HG03175 (cell line): Measurements from ENCODE around the gene CDHR2.
"Not testable (repeated sequence)": the region's sequence is repeated elsewhere in the genome, so short reads cannot be mapped to it uniquely, and the experiment has no call there.

Experiments
- ATAC-seq: cut with Tn5 transposase; IDR thresholded peaks from one replicate; pipeline ENCODE4 v1.9.1; 2021; ENCODE audit warnings: mild to moderate bottlenecking, moderate library complexity; ENCODE audit not compliant: unreplicated experiment

Gene CDHR2

DNA sequence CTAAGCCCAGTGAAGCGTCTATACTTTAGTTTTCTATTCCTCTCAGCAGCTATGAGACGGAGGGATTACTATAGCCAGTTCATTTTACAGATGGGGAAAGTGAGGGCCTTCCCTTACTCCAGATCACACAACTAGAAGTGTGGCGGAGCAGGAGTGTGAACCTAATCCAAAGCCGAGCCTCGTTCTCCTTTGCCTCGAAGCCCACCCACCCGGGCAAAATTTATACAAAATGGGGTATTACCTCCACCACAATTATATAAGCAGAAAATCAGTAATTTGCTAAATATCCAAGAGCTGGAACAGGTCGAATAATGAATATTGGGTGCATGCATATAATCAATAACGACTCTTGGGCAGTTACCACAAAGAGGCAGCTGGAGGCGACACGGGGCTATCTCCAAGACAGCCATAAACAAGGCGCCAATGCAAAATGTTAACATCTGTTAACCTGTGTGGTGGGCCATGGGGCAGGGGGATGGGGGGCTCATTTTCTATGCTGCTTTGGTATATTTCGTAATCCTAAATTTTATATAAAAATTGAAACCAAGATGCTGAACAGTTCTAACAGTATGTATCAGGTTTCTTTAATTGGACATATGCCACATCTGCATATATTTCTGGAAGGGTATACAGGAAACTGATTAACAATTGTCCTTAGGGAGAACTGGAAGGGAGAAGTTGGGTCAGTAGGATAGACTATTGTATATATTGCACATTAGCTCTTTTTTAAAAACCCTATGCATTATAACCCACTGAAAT is 10.7 kb upstream of the CDHR2 start:
- no peak for ATAC-seq

DNA sequence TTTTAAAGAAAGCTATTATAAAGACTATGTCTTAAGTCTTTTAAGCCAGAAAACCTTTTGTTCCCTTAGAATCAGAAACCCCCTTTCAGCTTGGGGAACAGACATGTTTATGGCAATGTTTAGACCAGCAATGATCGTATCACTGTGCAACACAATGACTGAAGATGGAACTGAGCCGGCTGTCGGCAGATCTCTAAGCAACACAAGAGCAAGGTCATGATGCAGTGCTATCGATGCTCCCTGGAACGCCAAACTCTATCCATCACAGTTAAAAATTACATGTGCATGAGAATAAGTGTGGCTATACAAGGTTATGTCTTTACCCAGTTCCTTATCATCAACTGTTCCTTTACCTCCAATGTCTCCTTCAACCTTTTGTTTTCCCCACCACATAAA is 10.2 kb upstream of the CDHR2 start:
- no peak for ATAC-seq

- ATAC-seq = no peak
Measured at GRCh38 chr5:176540476-176540899, 8.7 kb upstream of the CDHR2 start.

GRCh38 chr5:176540956-176541337 is 8.2 kb upstream of the CDHR2 start:
- no peak for ATAC-seq

- ATAC-seq = no peak
Measured at GRCh38 chr5:176541338-176542134, 7.6 kb upstream of the CDHR2 start.

- no peak for ATAC-seq
Measured at GRCh38 chr5:176542135-176542595, 7.0 kb upstream of the CDHR2 start.

- ATAC-seq = peak; percentile 44
Measured at GRCh38 chr5:176542596-176543427, 6.3 kb upstream of the CDHR2 start.

GRCh38 chr5:176543428-176544182 is 5.5 kb upstream of the CDHR2 start:
- peak; percentile 68 for ATAC-seq

DNA sequence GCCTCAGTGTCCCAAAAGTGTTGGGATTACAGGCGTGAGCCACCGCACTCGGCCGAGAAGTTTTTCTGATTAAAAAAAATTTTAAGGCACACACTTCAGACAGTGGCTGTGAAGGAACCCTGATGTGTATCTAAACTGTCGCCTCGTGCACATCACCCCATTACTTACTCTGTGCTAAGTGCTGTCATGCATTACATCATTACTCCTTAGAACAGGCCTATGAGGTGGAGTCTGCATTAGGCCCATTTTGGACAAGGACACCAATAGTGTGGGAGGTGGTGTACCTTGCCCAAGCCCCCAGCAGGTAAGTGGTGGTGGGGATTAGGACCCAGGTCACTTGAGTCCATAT is 3.8 kb upstream of the CDHR2 start:
- no peak for ATAC-seq

DNA sequence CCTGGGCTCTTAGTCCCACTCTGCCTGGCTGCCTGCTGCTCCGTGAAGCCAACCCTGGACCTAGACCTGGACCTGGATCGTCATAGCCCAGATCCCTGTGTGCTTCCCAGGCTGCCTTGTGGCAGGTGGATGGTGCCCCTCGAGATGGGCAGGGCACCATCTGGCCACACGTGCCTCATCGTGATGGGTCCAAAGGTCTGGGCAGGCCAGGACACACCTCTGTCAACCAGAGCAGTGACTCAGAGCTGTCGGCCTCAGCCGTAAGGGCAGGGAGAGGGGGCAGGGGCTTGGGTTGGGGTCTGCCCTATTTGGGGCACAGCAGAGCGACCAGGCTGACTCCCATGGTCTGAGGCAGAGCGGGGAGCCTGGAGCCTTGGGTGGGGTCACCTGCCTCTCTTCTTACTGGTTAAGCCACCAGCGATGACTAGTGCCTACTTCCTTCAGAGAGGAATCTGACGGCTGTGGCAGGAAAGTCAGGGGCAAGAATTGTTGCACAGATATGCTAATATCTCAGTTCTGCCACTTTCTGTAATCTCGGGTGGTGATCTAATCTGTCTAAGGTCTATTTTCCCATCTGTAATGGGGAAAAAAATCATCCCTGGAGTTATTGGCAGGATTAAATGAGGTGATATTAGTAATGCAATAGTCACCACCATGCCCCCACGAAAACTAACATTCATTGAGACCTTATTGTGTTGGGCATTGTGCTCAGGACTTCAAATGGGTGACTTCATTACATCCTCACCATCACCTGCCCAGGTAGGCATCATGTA is 3.2 kb upstream of the CDHR2 start:
- no peak for ATAC-seq

- ATAC-seq = no peak
Measured at GRCh38 chr5:176547802-176548201, 1.3 kb upstream of the CDHR2 start.

DNA sequence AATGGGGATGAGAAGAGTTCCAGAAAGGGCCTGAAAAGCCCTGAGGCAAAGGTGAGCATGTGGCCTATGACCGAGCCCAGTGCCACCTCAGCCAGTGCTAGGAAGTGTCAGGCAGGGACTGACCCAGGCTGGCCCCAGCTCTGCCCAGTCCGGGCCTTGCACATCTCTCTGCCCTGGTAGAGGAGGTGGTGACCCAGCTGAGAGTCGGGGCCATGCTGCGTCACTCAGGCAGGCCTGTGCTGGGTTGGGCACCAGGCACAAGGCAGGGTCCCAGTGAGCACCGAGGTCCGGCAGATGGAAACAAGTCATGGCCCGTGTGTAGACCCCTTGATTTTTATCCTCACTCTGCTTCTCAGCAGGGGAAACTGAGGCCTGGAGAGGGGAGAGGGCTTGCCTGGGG is 729 bp downstream of the CDHR2 start:
- ATAC-seq = no peak

DNA sequence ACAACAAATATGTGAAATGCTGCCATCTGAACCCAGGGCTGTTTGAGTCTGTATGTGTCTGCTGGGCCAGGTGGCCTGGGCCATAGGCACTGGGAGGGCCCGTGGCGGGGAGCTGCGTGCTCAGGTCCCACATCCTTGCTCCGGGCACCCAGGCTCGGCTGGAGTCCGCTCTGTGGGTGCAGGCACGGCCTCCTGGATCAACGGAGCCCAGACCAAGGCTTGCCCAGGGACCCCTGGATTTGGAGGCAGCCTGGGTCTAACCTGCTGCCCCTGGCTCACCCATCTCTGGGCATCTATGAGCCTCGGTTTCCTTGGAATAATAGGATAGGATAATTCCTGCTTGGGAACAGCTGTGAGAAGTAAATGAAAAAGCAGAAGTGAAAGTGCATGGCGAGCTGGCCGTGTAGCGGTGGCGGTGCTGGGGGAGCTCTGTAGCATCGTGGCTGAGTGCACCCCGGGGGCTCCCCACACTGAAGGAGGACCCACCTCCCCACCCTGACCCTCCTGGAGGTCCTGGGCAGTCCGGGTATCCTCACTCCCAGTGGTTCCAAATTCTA is 1.2 kb downstream of the CDHR2 start:
- ATAC-seq = no peak

DNA sequence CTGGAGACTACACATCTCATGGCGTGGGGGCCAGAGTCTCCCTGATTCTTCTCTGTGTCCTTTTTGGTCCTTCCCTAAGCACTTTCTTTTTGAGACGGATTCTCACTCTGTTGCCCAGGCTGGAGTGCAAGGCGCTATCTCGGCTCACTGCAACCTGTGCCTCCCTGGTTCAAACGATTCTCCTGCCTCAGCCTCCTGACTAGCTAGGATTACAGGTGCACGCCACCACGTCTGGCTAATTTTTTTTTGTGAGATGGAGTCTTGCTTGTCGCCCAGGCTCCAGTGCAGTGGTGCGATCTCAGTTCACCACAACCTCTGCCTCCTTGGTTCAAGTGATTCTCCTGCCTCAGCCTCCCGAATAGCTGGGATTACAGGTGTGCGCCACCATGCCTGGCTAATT is 1.8 kb downstream of the CDHR2 start:
- not testable (repeated sequence) for ATAC-seq

- no peak for ATAC-seq
Measured at GRCh38 chr5:176552332-176552869, 3.3 kb downstream of the CDHR2 start.

DNA sequence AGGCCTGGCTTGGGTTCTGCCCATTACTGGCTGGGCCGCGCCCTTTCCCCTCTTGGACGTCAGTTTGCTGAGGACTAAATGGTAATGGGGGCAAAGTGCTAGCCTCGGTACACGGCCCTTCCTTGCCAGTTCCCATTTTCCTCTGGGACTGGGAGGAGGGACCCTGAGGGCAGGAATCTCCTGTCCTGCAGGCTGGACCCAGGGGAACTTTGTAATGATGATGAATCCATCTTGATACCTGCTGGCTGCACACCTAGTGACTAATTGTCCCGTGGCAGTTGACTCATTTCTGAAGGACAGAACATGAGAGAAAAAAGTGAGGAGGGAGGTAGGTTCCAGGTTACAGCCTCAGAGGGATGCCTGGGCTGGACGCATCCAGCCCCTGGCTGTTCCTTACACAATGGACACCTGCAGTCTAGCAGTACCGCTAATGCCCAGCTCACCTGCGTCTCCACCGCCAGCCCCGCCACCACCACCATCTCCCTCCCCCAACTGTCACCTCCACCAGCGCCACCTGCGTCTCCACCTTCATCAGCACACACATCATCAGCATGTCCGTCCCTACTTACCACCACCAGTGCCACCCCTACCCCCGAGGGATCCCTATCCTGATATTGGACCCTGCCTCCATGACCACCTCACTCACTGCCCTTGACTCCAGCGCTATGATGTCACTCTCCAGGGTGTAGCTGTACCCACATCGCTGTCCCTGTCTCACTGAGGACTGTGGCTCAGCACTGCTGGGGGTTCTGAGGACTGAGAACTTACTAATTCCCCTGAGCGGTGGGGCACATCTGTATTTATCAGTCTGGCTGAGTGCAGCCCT is 4.3 kb downstream of the CDHR2 start:
- ATAC-seq = no peak

DNA sequence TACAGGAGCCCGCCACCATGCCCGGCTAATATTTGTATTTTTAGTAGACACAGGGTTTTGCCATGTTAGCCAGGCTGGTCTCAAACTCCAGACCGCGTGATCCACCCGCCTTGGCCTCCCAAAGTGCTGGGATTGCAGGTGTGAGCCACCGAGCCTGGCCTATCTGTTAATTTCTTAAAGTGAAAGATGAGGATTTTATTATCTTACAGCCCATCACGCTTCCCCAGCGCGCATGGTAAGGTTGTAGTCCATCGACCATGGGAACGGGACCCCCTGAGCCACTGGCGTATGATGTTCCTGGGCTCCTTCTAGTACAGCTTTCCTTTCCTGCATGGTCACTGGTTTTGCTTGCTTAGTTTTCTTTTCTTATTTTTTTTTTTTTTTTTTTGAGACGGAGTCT is 8.7 kb downstream of the CDHR2 start:
- no peak for ATAC-seq

- no peak for ATAC-seq
Measured at GRCh38 chr5:176559683-176560082, 10.5 kb downstream of the CDHR2 start.

GRCh38 chr5:176560364-176560763 is 11.2 kb downstream of the CDHR2 start:
- ATAC-seq = no peak
